GM18870 (cell line): Measurements from ENCODE around the gene RDH5.

Experiments used
- ATAC-seq: cut with Tn5 transposase; IDR thresholded peaks from one replicate; pipeline ENCODE4 v1.9.1; 2021; ENCODE audit warnings: moderate library complexity; ENCODE audit not compliant: unreplicated experiment

The RDH5 gene

DNA sequence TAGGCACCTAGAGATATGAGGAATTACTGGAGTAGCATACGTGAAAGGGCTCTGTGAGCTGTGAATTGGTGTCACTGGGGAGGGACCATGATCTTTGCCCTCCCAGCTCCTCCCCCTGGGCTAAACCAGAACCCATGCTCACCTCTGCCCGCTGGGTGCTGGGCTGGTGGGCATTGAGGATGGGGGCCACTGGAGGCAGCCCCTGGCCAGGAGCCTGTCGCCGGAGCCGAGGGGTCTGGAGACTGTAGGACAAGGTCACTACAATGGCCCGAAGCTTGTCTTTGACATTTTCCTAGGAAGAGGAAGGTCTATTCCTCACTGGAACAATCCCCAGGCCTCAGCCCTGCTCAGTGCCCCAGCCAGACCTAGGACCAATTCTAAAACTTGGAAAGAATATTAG lies 24.1 kb upstream of the RDH5 start:
- ATAC-seq: no peak

DNA sequence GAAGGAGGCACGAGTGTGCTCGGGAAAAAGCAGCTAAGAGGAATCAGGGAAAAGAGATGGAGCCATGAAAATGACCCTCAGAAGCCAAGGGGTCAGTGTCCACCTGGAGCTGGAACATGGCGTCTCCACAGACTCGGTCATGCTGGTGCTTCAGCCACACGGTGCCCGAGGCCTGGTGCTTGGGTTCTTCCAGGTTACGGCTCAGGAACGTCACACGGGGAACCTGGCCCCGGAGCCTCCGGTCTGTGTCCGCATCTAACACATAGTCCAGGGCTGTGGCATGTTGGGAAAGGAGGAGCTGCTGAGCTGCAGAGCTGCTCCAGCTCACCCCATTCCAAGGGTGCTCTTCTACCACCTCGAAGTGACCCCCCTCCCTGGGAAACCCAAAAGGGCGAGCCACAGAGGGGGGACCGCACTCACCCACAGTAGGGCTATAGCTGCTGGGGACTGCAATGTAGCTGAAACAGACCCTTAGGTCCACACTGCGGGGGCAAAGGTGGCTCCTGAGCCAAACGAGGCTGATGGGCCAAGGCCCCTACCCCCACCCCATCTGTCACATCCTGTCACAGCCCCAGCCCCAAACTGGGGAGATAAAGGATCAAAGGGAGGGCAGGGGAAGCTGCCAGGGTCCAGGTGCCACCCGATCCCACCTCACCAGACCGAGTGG lies 23.3 kb upstream of the RDH5 start:
- no peak for ATAC-seq

- no peak for ATAC-seq
These were observed 22.5 kb upstream of the RDH5 start for GRCh38 chr12:55697686-55698085.

DNA sequence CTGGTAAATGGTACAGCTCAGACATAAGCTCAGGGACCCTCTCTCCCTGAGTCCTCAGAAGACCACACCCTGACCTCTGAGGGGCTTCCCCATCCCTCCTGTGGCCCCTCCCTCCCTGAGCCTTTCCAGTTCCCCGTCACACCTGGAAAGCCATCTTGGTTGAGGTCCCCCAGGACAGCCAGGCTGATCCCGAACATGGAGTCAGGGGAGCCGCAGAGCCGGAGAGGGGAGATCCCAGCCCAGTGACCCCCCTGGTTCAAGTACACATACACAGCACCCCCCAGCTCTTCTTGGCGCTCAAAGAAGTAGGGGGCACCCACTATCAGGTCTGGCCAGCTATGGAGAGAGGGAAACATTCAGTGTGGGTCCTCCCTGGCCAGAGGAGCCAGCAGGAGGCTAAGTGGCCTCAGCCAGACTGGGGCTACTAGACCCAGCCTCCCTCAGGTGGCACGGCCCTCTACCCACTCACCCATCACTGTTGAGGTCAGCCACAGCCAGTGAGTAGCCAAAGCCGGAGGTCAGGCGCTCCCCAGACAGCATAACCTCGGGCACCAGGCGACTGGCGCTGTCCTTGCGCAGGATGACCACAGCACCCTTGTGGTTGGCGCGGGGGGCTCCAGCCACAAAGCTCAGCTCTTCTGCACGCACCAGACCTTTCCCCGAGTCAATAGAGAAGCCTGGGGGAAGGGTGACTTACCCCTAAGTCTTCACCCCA lies 21.8 kb upstream of the RDH5 start:
- ATAC-seq: no peak

DNA sequence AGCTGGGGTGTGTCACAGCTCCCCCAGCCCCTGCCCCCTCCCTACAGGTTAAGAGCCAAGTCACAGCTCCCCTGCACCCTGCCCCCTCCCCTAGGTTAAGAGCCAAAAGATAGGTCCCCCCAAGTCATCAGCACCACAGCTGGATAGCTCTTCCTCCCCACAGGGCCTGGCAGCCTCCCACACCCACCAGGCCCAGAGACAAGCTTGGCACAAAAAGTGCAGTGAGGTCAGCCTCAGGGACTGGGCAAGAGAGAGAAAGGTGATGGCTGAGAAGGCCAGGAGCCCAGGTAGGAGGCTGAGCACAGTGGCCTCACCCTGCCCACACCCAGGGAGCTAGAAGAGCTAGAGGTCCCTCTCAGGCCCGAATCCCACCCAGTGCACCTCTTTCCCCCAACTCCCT lies 21.2 kb upstream of the RDH5 start:
- no peak for ATAC-seq

- ATAC-seq: no peak
These were observed 20.6 kb upstream of the RDH5 start for GRCh38 chr12:55699471-55700055.

- no peak for ATAC-seq
These were observed 19.8 kb upstream of the RDH5 start for GRCh38 chr12:55700255-55701018.

- no peak for ATAC-seq
These were observed 17.3 kb upstream of the RDH5 start for GRCh38 chr12:55702861-55703260.

- ATAC-seq: no peak
These were observed 16.9 kb upstream of the RDH5 start for GRCh38 chr12:55703288-55703687.

DNA sequence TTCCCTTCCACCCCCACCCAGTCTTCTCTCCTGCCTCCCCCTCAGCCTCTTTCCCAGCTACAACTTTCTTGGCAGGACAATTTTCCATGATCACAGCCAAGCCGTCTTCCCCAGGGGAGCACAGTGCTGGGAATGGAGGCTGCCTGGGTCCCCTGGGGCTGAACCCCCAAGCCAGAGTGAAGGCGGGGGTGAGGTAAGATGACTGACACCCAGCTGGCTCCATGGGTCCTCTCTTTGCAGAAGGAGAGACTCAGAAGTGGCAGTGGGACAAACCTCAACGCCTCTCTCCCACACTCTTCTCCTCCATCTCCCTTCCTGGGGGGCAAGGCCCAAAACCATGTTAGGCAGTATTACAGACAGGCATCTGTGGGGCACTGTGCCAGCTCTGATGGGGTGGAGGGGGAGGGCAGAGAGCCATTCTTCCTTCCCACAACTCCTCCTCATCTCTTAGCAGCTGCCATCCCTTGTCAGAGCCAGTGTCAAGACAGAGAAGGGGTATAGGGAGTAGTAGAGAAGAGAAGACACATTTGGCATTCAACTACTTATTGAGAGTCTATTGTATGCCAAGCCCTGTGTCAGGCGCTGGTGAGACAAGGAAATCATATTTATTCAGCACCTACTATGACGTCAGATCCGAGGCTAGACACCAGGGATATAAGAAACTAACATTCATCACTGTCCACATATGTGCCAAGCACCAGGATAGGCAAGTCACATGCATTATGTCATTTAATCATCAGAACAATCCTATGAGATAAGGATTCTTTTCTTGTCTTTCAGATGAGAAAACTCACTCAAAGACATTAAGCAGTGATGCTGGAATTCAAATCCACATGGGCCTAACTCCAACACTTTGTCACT lies 16.1 kb upstream of the RDH5 start:
- ATAC-seq: no peak

- ATAC-seq: no peak
These were observed 15.1 kb upstream of the RDH5 start for GRCh38 chr12:55704824-55705718.

GRCh38 chr12:55705782-55706402 lies 14.3 kb upstream of the RDH5 start:
- no peak for ATAC-seq

GRCh38 chr12:55706568-55707218 lies 13.5 kb upstream of the RDH5 start:
- ATAC-seq: no peak

- ATAC-seq: no peak
These were observed 12.9 kb upstream of the RDH5 start for GRCh38 chr12:55707219-55707671.

DNA sequence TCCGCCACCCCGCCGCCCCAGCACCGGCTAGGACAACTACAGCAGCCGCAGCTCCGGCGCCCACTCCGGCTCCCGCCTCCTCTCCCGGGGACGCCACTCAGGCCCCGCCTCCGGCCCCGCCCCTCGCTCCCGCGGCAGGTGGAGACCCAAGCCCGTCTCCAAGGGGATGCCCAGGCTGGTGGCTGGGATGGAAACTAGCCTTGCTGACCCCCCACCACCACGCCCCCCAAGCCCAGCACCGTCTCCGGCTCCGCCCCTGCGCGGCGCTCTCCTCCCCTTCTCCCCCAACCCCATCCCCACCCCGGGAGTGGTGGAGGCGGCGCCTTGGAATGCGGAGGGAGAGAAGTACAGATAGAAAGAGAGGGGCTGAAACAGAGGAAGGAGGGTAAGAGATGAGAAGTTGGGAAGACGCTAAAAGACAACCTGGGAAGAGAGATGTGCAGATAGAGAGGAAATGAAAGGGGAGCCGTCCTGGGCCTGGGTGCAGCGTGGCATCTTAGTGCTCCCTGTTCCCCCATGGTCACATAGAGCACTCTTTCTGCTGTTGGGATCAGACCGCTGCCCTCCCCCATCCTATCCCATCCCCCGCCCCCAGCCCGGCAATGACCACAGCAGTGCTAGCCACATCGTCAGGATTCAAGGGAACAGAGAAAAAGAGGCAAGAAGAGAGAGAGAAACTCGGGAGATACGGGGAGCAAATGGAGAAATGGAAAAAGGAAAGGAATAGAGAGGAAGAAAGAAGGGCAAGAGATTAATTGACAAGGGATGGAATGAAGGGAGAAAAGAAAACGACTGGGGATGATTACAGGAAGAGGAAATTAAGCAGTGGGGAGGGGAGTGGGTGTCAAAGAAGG lies 12.1 kb upstream of the RDH5 start, which contains the start of gene ITGA7:
Gene ITGA7 (minus strand): TSS at position 64 of the 854 bp plus-strand sequence. CDS start 222 bp downstream, outside the sequence.
- ATAC-seq: no peak

DNA sequence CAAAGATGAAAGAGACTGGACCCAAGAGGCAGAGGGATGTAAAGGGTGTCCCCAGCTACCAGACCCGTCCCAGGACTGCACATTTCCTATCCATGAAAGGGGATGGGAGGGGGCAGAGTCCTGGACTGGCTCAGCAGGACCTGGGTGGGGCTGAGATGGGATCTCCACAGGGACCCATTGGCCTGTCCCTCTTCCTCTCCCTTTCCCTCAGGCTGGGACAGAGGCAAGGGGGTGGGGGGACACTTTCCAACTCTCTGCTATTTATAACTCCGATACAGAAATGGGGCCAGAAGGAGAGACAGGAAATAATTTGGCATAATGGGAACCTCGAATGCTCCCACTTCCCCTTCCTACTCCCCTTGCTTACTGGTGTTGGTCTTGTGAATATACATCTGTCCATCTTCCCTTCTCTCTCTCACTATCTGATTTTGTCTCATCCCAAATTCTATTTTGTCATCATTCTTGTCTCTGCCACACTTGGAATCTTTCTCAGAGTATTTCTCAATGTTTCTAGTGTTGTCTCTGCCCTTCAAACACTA lies 11.4 kb upstream of the RDH5 start:
- no peak for ATAC-seq
